ENCODE data around the gene GPR161. TPM values are rescaled to one million over a fixed set of nuclear protein-coding genes. Genes with fewer than 3 reads are reported as not detected.

Gene GPR161
- total RNA-seq, 2 experiments from 2014 or later: not detected

GRCh38 chr1:168090395-168090794, 46.3 kb downstream of the GPR161 start:
- intact Hi-C loops (cut with DNase I, micrococcal nuclease): no loop called here
- Mint-ChIP-seq H3K36me3 (ENCODE audit: low read depth) (no peaks in the 10 kb centered on the region), H3K27me3 (no peaks in the 10 kb centered on the region), H3K27ac (no peak overlapping the region), H3K4me1 (ENCODE audit: low read depth) (no peaks in the 10 kb centered on the region), H3K9me3 (no peaks in the 10 kb centered on the region), H3K4me3 (no peak overlapping the region)
- no peak overlapping the region for H3K4me3 ChIP-seq (ENCODE audit: low read length)
- no peak overlapping the region for H3K27ac ChIP-seq (ENCODE audit: low read depth in 1 of 2, low read length in 2 of 2)
- TF ChIP-seq CTCF (IDR thresholded peaks at IDR 0.05): no peak
- ATAC-seq (ENCODE audit: poor library complexity) (no peak), DNase-seq (no peak)
- ChIA-PET CTCF (no interaction called here), POLR2A (no interaction called here)
- H3K9me3 ChIP-seq (ENCODE audit: control insufficient read depth in 1 of 2, insufficient read depth in 1 of 2, low read length in 2 of 2): no peaks in the 10 kb centered on the region
- no peaks in the 10 kb centered on the region for H3K4me1 ChIP-seq (ENCODE audit: insufficient read depth, low read length)
- no peaks in the 10 kb centered on the region for H3K36me3 ChIP-seq (ENCODE audit: insufficient read depth, low read length)
- no peaks in the 10 kb centered on the region for H3K27me3 ChIP-seq (ENCODE audit: control insufficient read depth in 1 of 2, insufficient read depth in 2 of 2, low read length in 2 of 2)

DNA sequence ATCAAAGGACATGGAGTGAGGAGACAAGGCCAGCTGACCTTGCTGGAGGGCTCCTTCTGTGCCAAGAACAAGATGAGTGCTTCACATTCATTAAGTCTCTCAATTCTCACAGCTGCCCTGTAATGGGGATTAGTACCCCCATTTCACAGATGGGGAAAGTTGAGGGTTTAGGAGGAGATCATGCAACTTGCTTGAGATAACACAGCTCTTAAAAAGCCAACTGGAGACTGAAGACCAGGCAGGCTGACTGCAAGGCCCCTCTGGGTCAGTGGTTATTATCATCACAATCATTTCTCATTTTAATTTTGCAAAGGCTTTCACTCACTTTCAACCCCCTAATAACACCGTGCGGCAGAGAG, 46.8 kb downstream of the GPR161 start:
- Mint-ChIP-seq H3K9me3 (no peaks in the 10 kb centered on the region), H3K27ac (no peak overlapping the region), H3K27me3 (no peaks in the 10 kb centered on the region), H3K4me1 (ENCODE audit: low read depth) (no peaks in the 10 kb centered on the region), H3K36me3 (ENCODE audit: low read depth) (no peaks in the 10 kb centered on the region), H3K4me3 (no peak overlapping the region)
- Histone ChIP-seq H3K36me3 (ENCODE audit: insufficient read depth, low read length) (no peaks in the 10 kb centered on the region), H3K9me3 (ENCODE audit: control insufficient read depth in 1 of 2, insufficient read depth in 1 of 2, low read length in 2 of 2) (no peaks in the 10 kb centered on the region), H3K4me3 (ENCODE audit: low read length) (no peak overlapping the region), H3K4me1 (ENCODE audit: insufficient read depth, low read length) (peaks cover 2% of the 10 kb centered on the region), H3K27me3 (ENCODE audit: control insufficient read depth in 1 of 2, insufficient read depth in 2 of 2, low read length in 2 of 2) (no peaks in the 10 kb centered on the region), H3K27ac (ENCODE audit: low read depth in 1 of 2, low read length in 2 of 2) (no peak overlapping the region)
- no peak for ATAC-seq (ENCODE audit: poor library complexity)
- intact Hi-C loops (cut with DNase I, micrococcal nuclease): loop anchor here (10.0 kb wide), 2 partner anchors 365 to 1255 kb away; partner anchors contain the start of gene MPZL1 (in 1 of the 2)
- ChIA-PET POLR2A (no interaction called here), CTCF (no interaction called here)
- DNase-seq: no peak
- no peak for TF ChIP-seq CTCF (IDR thresholded peaks at IDR 0.05)

DNA sequence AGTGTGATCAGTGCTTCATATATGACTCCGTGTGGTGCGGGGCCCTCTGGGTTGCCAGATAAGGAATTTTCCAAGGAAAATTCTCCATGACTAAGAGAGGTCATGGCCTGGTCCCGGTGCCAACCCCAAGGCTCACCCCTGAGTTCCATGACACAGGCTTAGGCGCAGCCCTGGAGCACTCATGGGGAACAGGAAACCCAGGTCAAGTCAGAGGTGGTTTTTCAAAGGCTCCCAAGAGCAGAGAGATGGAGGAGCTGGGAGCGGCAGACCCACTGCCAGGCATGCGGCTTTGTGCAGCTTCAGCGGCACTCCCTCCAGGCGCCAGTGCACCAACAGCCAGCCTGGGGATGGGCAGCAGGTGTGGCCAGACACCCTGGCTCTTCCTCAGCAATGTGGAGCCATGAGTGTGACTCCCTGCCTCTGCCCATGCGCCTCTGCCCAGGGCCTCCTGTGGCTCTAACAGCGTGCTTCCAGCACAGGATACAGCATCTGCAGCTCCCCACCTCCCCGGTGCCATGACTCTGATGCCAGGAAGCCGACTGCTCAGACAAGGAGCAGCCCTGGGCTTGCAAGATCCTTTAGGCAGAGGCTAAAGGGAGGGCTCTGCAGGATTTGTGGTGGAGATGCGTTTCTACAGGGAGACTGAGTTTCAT, 47.3 kb downstream of the GPR161 start:
- Histone ChIP-seq H3K27me3 (ENCODE audit: control insufficient read depth in 1 of 2, insufficient read depth in 2 of 2, low read length in 2 of 2) (no peaks in the 10 kb centered on the region), H3K4me1 (ENCODE audit: insufficient read depth, low read length) (peaks cover 5% of the 10 kb centered on the region), H3K4me3 (ENCODE audit: low read length) (no peak overlapping the region), H3K9me3 (ENCODE audit: control insufficient read depth in 1 of 2, insufficient read depth in 1 of 2, low read length in 2 of 2) (no peaks in the 10 kb centered on the region), H3K27ac (ENCODE audit: low read depth in 1 of 2, low read length in 2 of 2) (no peak overlapping the region), H3K36me3 (ENCODE audit: insufficient read depth, low read length) (no peaks in the 10 kb centered on the region)
- no peak for TF ChIP-seq CTCF (IDR thresholded peaks at IDR 0.05)
- no peaks in the 10 kb centered on the region for H3K27me3 Mint-ChIP-seq
- ATAC-seq (ENCODE audit: poor library complexity) (no peak), DNase-seq (no peak)
- no peak overlapping the region for H3K4me3 Mint-ChIP-seq
- no peaks in the 10 kb centered on the region for H3K9me3 Mint-ChIP-seq
- H3K27ac Mint-ChIP-seq: no peak overlapping the region
- H3K36me3 Mint-ChIP-seq (ENCODE audit: low read depth): no peaks in the 10 kb centered on the region
- POLR2A ChIA-PET: no interaction called here
- no peaks in the 10 kb centered on the region for H3K4me1 Mint-ChIP-seq (ENCODE audit: low read depth)
- CTCF ChIA-PET: no interaction called here
- intact Hi-C loops (cut with DNase I, micrococcal nuclease): loop anchor here (10.0 kb wide), 2 partner anchors 365 to 1255 kb away; partner anchors contain the start of gene MPZL1 (in 1 of the 2)
